OCI-LY7 (cell line): ENCODE measurements around the gene IL1RL2. TPM values are rescaled to one million over a fixed set of nuclear protein-coding genes. Genes with fewer than 3 reads are reported as not detected.

Source experiments
- BruUV-seq: library from RNA; stranded (reverse); fragments of 400-500 nt; replicated peaks from 2 replicates; lab custom pipeline; 2021; lab: Mats Ljungman, UMichigan
- CTCF ChIA-PET: fragments of 300-600 bp; sonication (Branson Sonifier 250); formaldehyde crosslinking; loops from one replicate; lab custom pipeline; 2022; ENCODE audit warnings: antibody characterized with exemption; ENCODE audit not compliant: unreplicated experiment; lab: Charles Lee
- POLR2A ChIA-PET: fragments of 300-600 bp; sonication (Branson Sonifier 250); formaldehyde crosslinking; loops from one replicate; lab custom pipeline; 2022; ENCODE audit warnings: antibody characterized with exemption; lab: Charles Lee
- DNase-seq: peaks from one replicate; pipeline ENCODE4 v3.0.0-alpha.2; 2015; ENCODE audit warnings: low spot score
- H2AFZ ChIP-seq: fragments of 200-600 bp; sonication (generic), shearing (Covaris generic); 2 replicates; pipeline ENCODE4 v1.6.1; 2014; ENCODE audit warnings: mild to moderate bottlenecking, antibody characterized with exemption, low read length, moderate library complexity
- H3K27ac ChIP-seq: fragments of 200-600 bp; sonication (generic); 2 replicates; pipeline ENCODE4 v1.5.1; 2014; ENCODE audit warnings: mixed run types, low read depth, mild to moderate bottlenecking, moderate library complexity, low read length, inconsistent platforms; ENCODE audit not compliant: poor library complexity, severe bottlenecking
- H3K36me3 ChIP-seq: fragments of 200-600 bp; sonication (generic); 2 replicates; pipeline ENCODE4 v1.6.1; 2014; ENCODE audit warnings: mild to moderate bottlenecking, antibody characterized with exemption, low read length, moderate library complexity, mixed read lengths; ENCODE audit not compliant: insufficient read depth
- H3K4me1 ChIP-seq: fragments of 200-600 bp; sonication (generic); 2 replicates; pipeline ENCODE4 v1.5.1; 2014; ENCODE audit warnings: mild to moderate bottlenecking, low read length; ENCODE audit not compliant: insufficient read depth, poor library complexity, severe bottlenecking
- H3K4me2 ChIP-seq: fragments of 200-600 bp; sonication (generic); 2 replicates; pipeline ENCODE4 v1.6.1; 2014; ENCODE audit warnings: mild to moderate bottlenecking, low read length
- H3K4me3 ChIP-seq: fragments of 200-600 bp; sonication (generic); 2 replicates; pipeline ENCODE4 v1.5.1; 2014; ENCODE audit warnings: mild to moderate bottlenecking, low read depth, low read length; ENCODE audit not compliant: poor library complexity, severe bottlenecking
- H3K79me2 ChIP-seq: fragments of 200-600 bp; sonication (generic); 2 replicates; pipeline ENCODE4 v1.6.1; 2016; ENCODE audit warnings: low read depth, mild to moderate bottlenecking, low read length, moderate library complexity, mixed read lengths; ENCODE audit not compliant: insufficient read depth
- H3K9me2 ChIP-seq: fragments of 200-600 bp; sonication (generic); 2 replicates; pipeline ENCODE4 v1.6.1; 2016; ENCODE audit warnings: mild to moderate bottlenecking, low read length, mixed read lengths; ENCODE audit not compliant: insufficient read depth
- H3K9me3 ChIP-seq: fragments of 200-600 bp; sonication (generic); 2 replicates; pipeline ENCODE4 v1.6.1; 2014; ENCODE audit warnings: mild to moderate bottlenecking, mixed run types, low read length, mixed read lengths
- H4K20me1 ChIP-seq: fragments of 200-600 bp; sonication (generic); 2 replicates; pipeline ENCODE4 v1.6.1; 2014; ENCODE audit warnings: mild to moderate bottlenecking, antibody characterized with exemption, low read length, moderate library complexity, mixed read lengths; ENCODE audit not compliant: insufficient read depth
- EZH2phosphoT487 ChIP-seq: fragments of 200-600 bp; sonication (generic); IDR thresholded peaks from 2 replicates; pipeline ENCODE4 v1.6.1; 2018; ENCODE audit warnings: low read depth, borderline replicate concordance, mild to moderate bottlenecking, mixed run types, antibody characterized with exemption, low read length, moderate library complexity, mixed read lengths
- intact Hi-C: fragments of 100-400 bp; cut with micrococcal nuclease; formaldehyde crosslinking; loops from one replicate; pipeline ENCODE4 v1.10.0; 2022; ENCODE audit not compliant: unreplicated experiment
- total RNA-seq, 2 experiments: library from RNA; depleted of rRNA in 1 of 2; stranded (reverse); fragments of >200 nt in 1 of 2; shearing (Covaris generic) in 1 of 2; gene quantifications; 2 replicates each; pipeline ENCODE4 v1.2.3, GENCODE V29; 2014 to 2022
- TF ChIP-seq, protein P1 (sequence below): fragments of 200-600 bp; sonication (generic); conservative IDR thresholded peaks from 2 replicates; pipeline ENCODE4 v1.5.1; 2014; ENCODE audit warnings: mild to moderate bottlenecking, antibody characterized with exemption, low read length, moderate library complexity, mixed read lengths

The IL1RL2 gene
- total RNA-seq, 2 experiments from 2014 or later = not detected

DNA sequence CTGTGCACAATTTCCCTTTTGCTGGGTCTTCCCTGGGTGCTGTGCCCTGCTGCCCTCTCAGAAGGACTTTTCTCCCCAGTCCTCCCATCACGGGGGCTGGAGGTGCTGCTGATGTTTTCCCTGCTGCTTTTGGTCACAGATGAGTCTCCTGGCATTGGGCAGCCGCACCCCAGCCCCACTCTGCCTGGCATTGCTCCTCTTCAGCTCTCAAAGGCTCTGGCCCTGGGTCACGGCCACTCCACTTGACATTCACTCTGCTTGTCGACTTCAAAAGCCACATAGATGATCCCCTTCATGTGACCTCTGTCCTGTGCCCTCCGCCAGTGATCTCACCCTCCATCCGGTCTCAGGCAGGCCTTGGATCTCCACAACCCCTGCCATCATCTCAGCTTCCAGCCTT lies 81.0 kb downstream of the IL1RL2 start:
- no peaks in the 10 kb centered on the region for H3K9me2 ChIP-seq
- BruUV-seq = no TSS peak
- H3K4me1 ChIP-seq = no peaks in the 10 kb centered on the region
- intact Hi-C loops = no loop called here
- CTCF ChIA-PET = no interaction called here
- no peak for DNase-seq
- no peak overlapping the region for H3K4me2 ChIP-seq
- no peak overlapping the region for H3K4me3 ChIP-seq
- POLR2A ChIA-PET = no interaction called here
- no peaks in the 10 kb centered on the region for H3K36me3 ChIP-seq
- H3K27ac ChIP-seq = no peak overlapping the region
- TF ChIP-seq EZH2phosphoT487 = no peak
- TF ChIP-seq, protein P1, sequence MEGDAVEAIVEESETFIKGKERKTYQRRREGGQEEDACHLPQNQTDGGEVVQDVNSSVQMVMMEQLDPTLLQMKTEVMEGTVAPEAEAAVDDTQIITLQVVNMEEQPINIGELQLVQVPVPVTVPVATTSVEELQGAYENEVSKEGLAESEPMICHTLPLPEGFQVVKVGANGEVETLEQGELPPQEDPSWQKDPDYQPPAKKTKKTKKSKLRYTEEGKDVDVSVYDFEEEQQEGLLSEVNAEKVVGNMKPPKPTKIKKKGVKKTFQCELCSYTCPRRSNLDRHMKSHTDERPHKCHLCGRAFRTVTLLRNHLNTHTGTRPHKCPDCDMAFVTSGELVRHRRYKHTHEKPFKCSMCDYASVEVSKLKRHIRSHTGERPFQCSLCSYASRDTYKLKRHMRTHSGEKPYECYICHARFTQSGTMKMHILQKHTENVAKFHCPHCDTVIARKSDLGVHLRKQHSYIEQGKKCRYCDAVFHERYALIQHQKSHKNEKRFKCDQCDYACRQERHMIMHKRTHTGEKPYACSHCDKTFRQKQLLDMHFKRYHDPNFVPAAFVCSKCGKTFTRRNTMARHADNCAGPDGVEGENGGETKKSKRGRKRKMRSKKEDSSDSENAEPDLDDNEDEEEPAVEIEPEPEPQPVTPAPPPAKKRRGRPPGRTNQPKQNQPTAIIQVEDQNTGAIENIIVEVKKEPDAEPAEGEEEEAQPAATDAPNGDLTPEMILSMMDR = no peak
- no peak overlapping the region for H2AFZ ChIP-seq
- H3K79me2 ChIP-seq = no peaks in the 10 kb centered on the region
- no peaks in the 10 kb centered on the region for H4K20me1 ChIP-seq
- H3K9me3 ChIP-seq = no peaks in the 10 kb centered on the region

DNA sequence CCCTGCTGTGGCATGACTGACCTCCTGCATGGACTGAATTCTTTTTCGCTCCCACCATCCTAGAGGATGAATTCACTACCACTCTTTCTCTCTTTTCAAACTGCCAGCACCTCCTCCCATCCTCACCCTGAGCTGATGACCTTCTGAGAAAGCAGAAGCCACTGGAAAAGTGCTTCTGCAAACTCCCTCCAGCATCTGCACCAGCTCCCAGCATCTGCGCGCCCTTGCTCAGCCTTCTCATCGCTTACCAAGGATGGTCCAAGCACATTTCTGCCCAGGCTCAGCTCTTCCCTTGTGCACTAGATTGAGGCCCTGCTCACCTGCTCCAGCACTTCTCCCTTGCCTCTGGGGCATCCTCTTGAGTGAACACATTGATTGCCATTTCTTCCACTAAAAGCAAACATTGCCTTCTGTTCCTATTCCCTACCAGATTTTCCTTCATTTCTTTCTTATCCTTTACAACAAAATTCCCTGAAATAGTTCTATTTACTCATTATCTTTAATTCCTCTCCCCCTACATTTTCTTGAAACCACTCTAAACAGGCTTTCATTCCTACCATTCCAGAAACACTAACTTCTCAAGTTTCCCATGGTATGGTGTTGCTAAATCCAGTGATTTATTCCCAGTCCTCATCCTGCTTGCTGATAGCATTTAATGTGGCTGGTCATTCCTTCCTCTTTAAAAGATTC lies 81.8 kb downstream of the IL1RL2 start:
- Histone ChIP-seq H3K79me2 (no peaks in the 10 kb centered on the region), H3K27ac (no peak overlapping the region), H3K9me2 (no peaks in the 10 kb centered on the region), H2AFZ (no peak overlapping the region), H3K4me1 (no peaks in the 10 kb centered on the region), H3K36me3 (no peaks in the 10 kb centered on the region), H4K20me1 (no peaks in the 10 kb centered on the region), H3K4me2 (no peak overlapping the region), H3K4me3 (no peak overlapping the region), H3K9me3 (no peaks in the 10 kb centered on the region)
- DNase-seq = no peak
- BruUV-seq = no TSS peak
- intact Hi-C loops = no loop called here
- TF ChIP-seq, protein P1 = no peak
- no peak for TF ChIP-seq EZH2phosphoT487
- CTCF ChIA-PET = no interaction called here
- POLR2A ChIA-PET = no interaction called here

DNA sequence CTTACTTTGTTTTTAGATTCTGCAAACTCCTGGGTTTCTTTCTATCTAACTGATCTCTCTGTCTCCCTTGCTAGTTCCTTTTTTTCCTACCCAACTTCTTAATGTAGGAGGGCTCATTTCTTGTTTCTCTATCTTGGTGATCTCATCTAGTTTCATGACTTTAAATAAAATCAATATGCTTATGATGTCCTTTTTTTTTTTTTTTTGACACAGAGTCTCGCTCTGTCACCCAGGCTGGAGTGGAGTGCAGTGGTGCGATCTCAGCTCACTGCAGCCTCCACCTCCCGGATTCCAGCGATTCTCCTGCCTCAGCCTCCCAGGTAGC lies 82.3 kb downstream of the IL1RL2 start:
- BruUV-seq = no TSS peak
- no peaks in the 10 kb centered on the region for H3K4me1 ChIP-seq
- ChIA-PET CTCF (no interaction called here), POLR2A (no interaction called here)
- H3K4me2 ChIP-seq = no peak overlapping the region
- no peaks in the 10 kb centered on the region for H3K79me2 ChIP-seq
- H3K27ac ChIP-seq = no peak overlapping the region
- H3K4me3 ChIP-seq = no peak overlapping the region
- no peaks in the 10 kb centered on the region for H3K36me3 ChIP-seq
- H4K20me1 ChIP-seq = no peaks in the 10 kb centered on the region
- no peaks in the 10 kb centered on the region for H3K9me2 ChIP-seq
- DNase-seq = no peak
- intact Hi-C loops = no loop called here
- no peaks in the 10 kb centered on the region for H3K9me3 ChIP-seq
- H2AFZ ChIP-seq = no peak overlapping the region
- TF ChIP-seq EZH2phosphoT487 = no peak
- TF ChIP-seq, protein P1 = no peak
